ENCODE data around the gene PPME1. TPM values are rescaled to one million over a fixed set of nuclear protein-coding genes. Genes with fewer than 3 reads are reported as not detected.

The PPME1 gene
- total and polyA plus RNA-seq, 2 of the 4 experiments (the other 2 are of a cell fraction) = 42.3 to 89.5 TPM

DNA sequence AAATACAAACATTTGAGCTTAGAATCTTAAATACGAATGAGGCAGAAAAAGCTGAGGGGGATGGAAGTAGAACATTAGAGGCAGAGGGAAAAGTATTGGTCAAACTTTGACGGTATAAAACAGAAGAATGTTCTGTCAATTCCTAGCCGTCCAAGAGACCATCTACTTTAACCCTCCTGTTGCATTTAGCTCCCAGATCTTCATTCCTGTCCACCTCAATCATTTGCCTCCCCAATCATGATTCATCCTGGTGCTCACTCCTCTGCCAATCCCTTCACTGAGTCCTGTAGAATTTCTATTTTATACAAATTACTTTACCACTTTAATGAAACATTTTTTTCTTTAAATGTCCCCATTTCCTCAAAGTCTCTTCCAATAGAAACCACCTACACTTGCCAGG, 28.5 kb upstream of the PPME1 start:
- Histone ChIP-seq H2AFZ (replicated peaks; ENCODE audit: low read length, poor library complexity) (no peak overlapping the region), H3K4me2 (ENCODE audit: low read depth, low read length) (peak overlapping the region; percentile 41; the same call in 1 of the 2 replicates), H4K20me1 (ENCODE audit: insufficient read depth, low read length) (no peaks in the 10 kb centered on the region), H3K9ac (ENCODE audit: low read depth, low read length) (no peak overlapping the region; the same call in 1 of the 2 replicates), H4K8ac (ENCODE audit: low read depth in 2 of 2, low read length in 2 of 2) (peak overlapping the region; percentile 72 to 90), H2AK9ac (replicated peaks; ENCODE audit: low read depth, low read length, poor library complexity) (no peak overlapping the region), H3K9me3 (ENCODE audit: control insufficient read depth, insufficient read depth, low read length) (no peaks in the 10 kb centered on the region; the same call in 1 of the 2 replicates), H2AK5ac (ENCODE audit: low read depth, low read length) (peak overlapping the region; percentile 51), H2BK15ac (ENCODE audit: low read depth, low read length) (peak overlapping the region; percentile 88; the same call in 1 of the 3 replicates), H3K36me3 (ENCODE audit: control insufficient read depth, insufficient read depth, low read length) (no peaks in the 10 kb centered on the region; the same call in 1 of the 2 replicates), H3K9me1 (ENCODE audit: insufficient read depth, low read length) (peaks cover 11% of the 10 kb centered on the region; the same call in 1 of the 2 replicates), H3K14ac (replicated peaks; ENCODE audit: low read depth, low read length) (peak overlapping the region; percentile 90; the same call in 1 of the 2 replicates), H3K4ac (ENCODE audit: low read depth, low read length) (peak overlapping the region; percentile 67; the same call in 1 of the 2 replicates), H3K27me3 (ENCODE audit: control insufficient read depth, insufficient read depth, low read length) (no peaks in the 10 kb centered on the region), H3K27ac (ENCODE audit: insufficient read depth, low read length) (no peak overlapping the region), H2BK120ac (ENCODE audit: low read depth, low read length) (peak overlapping the region; percentile 93), H4K5ac (ENCODE audit: low read depth, low read length) (peak overlapping the region; percentile 26; the same call in 1 of the 2 replicates), H3K4me3 (ENCODE audit: insufficient read depth, low read depth, low read length) (no peak overlapping the region), H3K79me1 (ENCODE audit: low read depth in 1 of 2, low read length in 2 of 2) (peaks cover 11 to 27% of the 10 kb centered on the region in 2 experiments; a peak in 3 of 4 replicates), H2BK20ac (ENCODE audit: low read depth, low read length) (peak overlapping the region; percentile 83; the same call in 1 of the 2 replicates), H4K91ac (ENCODE audit: insufficient read depth, low read depth, low read length) (peak overlapping the region; percentile 57), H3K56ac (ENCODE audit: extremely low read depth, insufficient read depth, low read length) (no peak overlapping the region), H2BK5ac (ENCODE audit: low read depth, low read length, poor library complexity, severe bottlenecking) (peak overlapping the region; percentile 95), H3K4me1 (ENCODE audit: control insufficient read depth, insufficient read depth, low read length) (peaks cover 17% of the 10 kb centered on the region), H3K18ac (ENCODE audit: low read depth, low read length) (peak overlapping the region; percentile 75; the same call in 1 of the 2 replicates), H3K23ac (ENCODE audit: low read depth, low read length) (0 out of 2 replicates have a peak overlapping the region, but pooled peaks have one; percentile 35)
- in situ Hi-C loops (cut with MboI; ENCODE audit: low sequenced_read_pairs) = no loop called here
- ATAC-seq (ENCODE audit: low read depth) = peak; percentile 36; the same call in 1 of the 2 replicates
- peak; percentile 70 for DNase-seq
- no TSS peak for BruUV-seq (replicated peaks)
- intact Hi-C loops (cut with micrococcal nuclease) = no loop called here
- POLR2A ChIA-PET (ENCODE audit: unreplicated experiment) = no interaction called here
- CTCF ChIA-PET = interaction anchor here (0.9 kb wide), 1 partner anchor 44 kb away, joined by 7 read pairs; no protein-coding TSS in a partner anchor
- dilution Hi-C loops (cut with HindIII; ENCODE audit: low sequenced_read_pairs, unreplicated experiment) = no loop called here
- 0% methylated on average over 1 of the region's 3 CpGs; no CpG with 5 or more reads in 1 of the 2 experiments for WGBS, 2 experiments (ENCODE audit: extremely low coverage in 2 of 2, insufficient read length in 1 of 2)
- TF ChIP-seq, protein P1, sequence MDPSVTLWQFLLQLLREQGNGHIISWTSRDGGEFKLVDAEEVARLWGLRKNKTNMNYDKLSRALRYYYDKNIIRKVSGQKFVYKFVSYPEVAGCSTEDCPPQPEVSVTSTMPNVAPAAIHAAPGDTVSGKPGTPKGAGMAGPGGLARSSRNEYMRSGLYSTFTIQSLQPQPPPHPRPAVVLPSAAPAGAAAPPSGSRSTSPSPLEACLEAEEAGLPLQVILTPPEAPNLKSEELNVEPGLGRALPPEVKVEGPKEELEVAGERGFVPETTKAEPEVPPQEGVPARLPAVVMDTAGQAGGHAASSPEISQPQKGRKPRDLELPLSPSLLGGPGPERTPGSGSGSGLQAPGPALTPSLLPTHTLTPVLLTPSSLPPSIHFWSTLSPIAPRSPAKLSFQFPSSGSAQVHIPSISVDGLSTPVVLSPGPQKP (IDR thresholded peaks at IDR 0.05; ENCODE audit: borderline replicate concordance, low read depth, low read length) = no peak
